GM12878 (cell line): ENCODE results near the gene CFLAR. TPM values are rescaled to one million over a fixed set of nuclear protein-coding genes. Genes with fewer than 3 reads are reported as not detected.
A peak's percentile ranks its signal among the peaks of the same experiment; 100 is the strongest.

Experiments
- ATF7 ChIP-seq: fragments of 450-650 bp; IDR thresholded peaks from 2 replicates; pipeline ENCODE4 v1.6.1; 2016; ENCODE audit warnings: low read depth, mild to moderate bottlenecking
- BHLHE40 ChIP-seq, 2 experiments: fragments of 450-650 bp in 1 of 2; IDR thresholded peaks; 2 replicates each; pipeline ENCODE4 v1.6.1; 2011 to 2017; ENCODE audit warnings: low read depth in 2 of 2, borderline replicate concordance in 1 of 2, improper control_type of control experiment in 1 of 2, low read length in 1 of 2, mild to moderate bottlenecking in 1 of 2
- JUNB ChIP-seq: IDR thresholded peaks from 2 replicates; pipeline ENCODE4 v1.6.1; 2016; ENCODE audit warnings: antibody characterized with exemption, mild to moderate bottlenecking
- MXI1 ChIP-seq: fragments of 150-350 bp; IDR thresholded peaks from 2 replicates; pipeline ENCODE4 v1.6.1; 2011; ENCODE audit warnings: low read depth, mild to moderate bottlenecking, inconsistent platforms, low read length, improper control_type of control experiment
- NR2F1 ChIP-seq: fragments of 450-650 bp; conservative IDR thresholded peaks from 2 replicates; pipeline ENCODE4 v1.6.1; 2017; ENCODE audit warnings: mild to moderate bottlenecking
- PAX5 ChIP-seq: IDR thresholded peaks from 2 replicates; pipeline ENCODE4 v1.6.1; 2011; ENCODE audit warnings: low read depth, low read length, borderline replicate concordance
- POLR2A ChIP-seq: IDR thresholded peaks from 2 replicates; pipeline ENCODE4 v1.6.1; 2011; ENCODE audit warnings: low read depth, mild to moderate bottlenecking, low read length
- SUPT20H ChIP-seq: IDR thresholded peaks from 2 replicates; pipeline ENCODE4 v1.6.1; 2011; ENCODE audit warnings: low read depth, mild to moderate bottlenecking, low read length, moderate library complexity, borderline replicate concordance; ENCODE audit not compliant: control insufficient read depth
- USF1 ChIP-seq: IDR thresholded peaks from 2 replicates; pipeline ENCODE4 v1.6.1; 2011; ENCODE audit warnings: borderline replicate concordance, low read depth, mild to moderate bottlenecking, moderate library complexity, mixed read lengths, low read length; ENCODE audit not compliant: insufficient read depth; ENCODE audit errors: extremely low read length
- USF2 ChIP-seq: IDR thresholded peaks from 2 replicates; pipeline ENCODE4 v1.6.1; 2011; ENCODE audit warnings: low read depth, low read length, improper control_type of control experiment, borderline replicate concordance
- WRNIP1 ChIP-seq: IDR thresholded peaks from 2 replicates; pipeline ENCODE4 v1.6.1; 2011; ENCODE audit warnings: low read depth, low read length, improper control_type of control experiment, borderline replicate concordance
- ZNF274 ChIP-seq: IDR thresholded peaks from one replicate; pipeline ENCODE4 v1.8.0; 2011; ENCODE audit not compliant: insufficient read length, insufficient read depth
- ZNF592 ChIP-seq: fragments of 450-650 bp; IDR thresholded peaks from 2 replicates; pipeline ENCODE4 v1.6.1; 2017; ENCODE audit warnings: mild to moderate bottlenecking, moderate library complexity
- polyA plus RNA-seq, 11 experiments: library from polyadenylated mRNA; depleted of rRNA in 4 of 11; unstranded in 6 of 11; stranded (reverse) in 5 of 11; fragments of >200 nt; fragmentation: Nextera tagmentation in 4 of 11; fragmentation: Illumina TruSeq in 1 of 11; extraction: Ambion mirVana in 4 of 11; extraction: Trizol in 1 of 11; gene quantifications; 1 replicate in 1 of 11; 2 replicates in 10 of 11; pipeline versions ENCODE4 v1.2.1 to v1.2.3, GENCODE V29; 2011 to 2016; ENCODE audit warnings: inconsistent platforms in 2 of 11, missing spikeins in 2 of 11, low read depth in 1 of 11
- total RNA-seq, 4 experiments: library from RNA; depleted of rRNA in 3 of 4; stranded (reverse); fragments of >200 nt in 3 of 4; fragmentation: Illumina TruSeq in 1 of 4; extraction: Trizol in 1 of 4; gene quantifications; 2 replicates each; pipeline versions ENCODE4 v1.2.1 to v1.2.3, GENCODE V29; 2013 to 2021
- TF ChIP-seq, protein P1 (sequence below): IDR thresholded peaks from 2 replicates; pipeline ENCODE4 v1.6.1; 2012; ENCODE audit warnings: low read length, inconsistent platforms
- TF ChIP-seq, protein P2 (sequence below): IDR thresholded peaks from 2 replicates; pipeline ENCODE4 v1.6.1; 2011; ENCODE audit warnings: borderline replicate concordance, low read depth, mild to moderate bottlenecking, moderate library complexity, low read length; ENCODE audit not compliant: insufficient read depth, poor library complexity, severe bottlenecking

The CFLAR gene
- total and polyA plus RNA-seq, 10 of the 15 experiments (the other 5 are each of a cell fraction or from before 2014, with no cell fraction given), result 80.6 to 181 (median 101) TPM

- TF ChIP-seq USF2 (no peak), SUPT20H (no peak), NR2F1 (peak; percentile 56; the same call in 1 of the 2 replicates), ATF7 (peak; percentile 23; the same call in 1 of the 2 replicates), BHLHE40 (IDR thresholded peaks at IDR 0.05; ENCODE audit: borderline replicate concordance in 1 of 2, low read depth in 2 of 2, low read length in 1 of 2) (peak; percentile 19 to 24; a peak in 1 of 4 replicates), ZNF274 (no peak), JUNB (peak; percentile 25), PAX5 (peak; percentile 81), WRNIP1 (no peak), USF1 (no peak), ZNF592 (no peak), MXI1 (0 out of 2 replicates have a peak, but pooled peaks have one; percentile 28), POLR2A (no peak)
- TF ChIP-seq, protein P1, sequence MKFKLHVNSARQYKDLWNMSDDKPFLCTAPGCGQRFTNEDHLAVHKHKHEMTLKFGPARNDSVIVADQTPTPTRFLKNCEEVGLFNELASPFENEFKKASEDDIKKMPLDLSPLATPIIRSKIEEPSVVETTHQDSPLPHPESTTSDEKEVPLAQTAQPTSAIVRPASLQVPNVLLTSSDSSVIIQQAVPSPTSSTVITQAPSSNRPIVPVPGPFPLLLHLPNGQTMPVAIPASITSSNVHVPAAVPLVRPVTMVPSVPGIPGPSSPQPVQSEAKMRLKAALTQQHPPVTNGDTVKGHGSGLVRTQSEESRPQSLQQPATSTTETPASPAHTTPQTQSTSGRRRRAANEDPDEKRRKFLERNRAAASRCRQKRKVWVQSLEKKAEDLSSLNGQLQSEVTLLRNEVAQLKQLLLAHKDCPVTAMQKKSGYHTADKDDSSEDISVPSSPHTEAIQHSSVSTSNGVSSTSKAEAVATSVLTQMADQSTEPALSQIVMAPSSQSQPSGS, result 0 out of 2 replicates have a peak, but pooled peaks have one; percentile 16
- TF ChIP-seq, protein P2, sequence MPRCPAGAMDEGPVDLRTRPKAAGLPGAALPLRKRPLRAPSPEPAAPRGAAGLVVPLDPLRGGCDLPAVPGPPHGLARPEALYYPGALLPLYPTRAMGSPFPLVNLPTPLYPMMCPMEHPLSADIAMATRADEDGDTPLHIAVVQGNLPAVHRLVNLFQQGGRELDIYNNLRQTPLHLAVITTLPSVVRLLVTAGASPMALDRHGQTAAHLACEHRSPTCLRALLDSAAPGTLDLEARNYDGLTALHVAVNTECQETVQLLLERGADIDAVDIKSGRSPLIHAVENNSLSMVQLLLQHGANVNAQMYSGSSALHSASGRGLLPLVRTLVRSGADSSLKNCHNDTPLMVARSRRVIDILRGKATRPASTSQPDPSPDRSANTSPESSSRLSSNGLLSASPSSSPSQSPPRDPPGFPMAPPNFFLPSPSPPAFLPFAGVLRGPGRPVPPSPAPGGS, result peak; percentile 53
Observed at GRCh38 chr2:201135386-201135785, 19.4 kb downstream of the CFLAR start (continued).
